22Rv1 (cell line): Measurements from ENCODE around the gene DEPDC5.

Experiments
- ZFX ChIP-seq: fragments of 450-650 bp; IDR thresholded peaks from 2 replicates; pipeline ENCODE4 v1.6.1; 2017; ENCODE audit warnings: antibody characterized with exemption, borderline replicate concordance
- TF ChIP-seq, protein P1 (sequence below): fragments of 450-650 bp; IDR thresholded peaks from 2 replicates; pipeline ENCODE4 v1.5.1; 2017; ENCODE audit warnings: mild to moderate bottlenecking

DNA sequence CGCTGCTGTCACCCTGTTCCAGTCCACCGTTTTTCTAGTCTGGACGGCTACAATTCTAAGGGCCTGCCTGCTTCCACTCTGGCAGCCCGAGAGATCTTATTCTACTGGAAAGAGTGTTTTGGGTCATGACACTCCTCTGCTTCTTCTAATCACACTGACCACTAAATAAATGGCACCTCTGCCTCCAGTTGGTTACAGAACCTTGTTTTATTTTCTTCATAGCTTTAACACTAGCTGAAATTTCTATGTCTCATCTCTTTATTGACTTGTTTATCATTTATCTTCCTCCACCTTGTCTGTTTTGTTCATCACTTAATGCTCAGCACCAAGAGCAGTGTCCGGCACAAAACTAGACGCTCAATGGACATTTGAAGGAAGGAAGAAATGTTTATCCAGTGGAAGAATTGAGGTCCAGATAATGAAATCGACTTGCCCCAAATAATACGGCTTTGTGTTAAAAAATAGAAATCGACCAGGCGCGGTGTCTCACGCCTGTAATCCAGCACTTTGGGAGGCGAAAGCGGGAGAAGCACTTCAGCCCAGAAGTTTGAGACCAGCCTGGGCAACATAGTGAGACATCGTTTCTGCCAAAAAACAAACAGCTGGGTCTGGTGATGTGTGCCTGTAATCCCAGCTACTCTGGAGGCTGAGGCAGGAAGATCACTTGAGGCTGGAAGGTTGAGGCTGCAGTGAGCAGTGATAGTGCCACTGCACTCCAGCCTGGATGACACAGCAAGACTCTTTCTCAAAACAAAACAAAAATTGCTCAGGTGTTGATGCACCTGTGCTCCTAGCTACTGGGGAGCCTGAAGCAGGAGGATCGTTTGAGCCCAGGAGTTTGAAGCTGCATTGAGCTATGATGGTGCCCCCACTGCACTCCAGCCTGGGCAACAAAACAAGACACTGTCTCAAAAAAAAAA is 3.2 kb upstream of the DEPDC5 start:
- TF ChIP-seq, protein P1, sequence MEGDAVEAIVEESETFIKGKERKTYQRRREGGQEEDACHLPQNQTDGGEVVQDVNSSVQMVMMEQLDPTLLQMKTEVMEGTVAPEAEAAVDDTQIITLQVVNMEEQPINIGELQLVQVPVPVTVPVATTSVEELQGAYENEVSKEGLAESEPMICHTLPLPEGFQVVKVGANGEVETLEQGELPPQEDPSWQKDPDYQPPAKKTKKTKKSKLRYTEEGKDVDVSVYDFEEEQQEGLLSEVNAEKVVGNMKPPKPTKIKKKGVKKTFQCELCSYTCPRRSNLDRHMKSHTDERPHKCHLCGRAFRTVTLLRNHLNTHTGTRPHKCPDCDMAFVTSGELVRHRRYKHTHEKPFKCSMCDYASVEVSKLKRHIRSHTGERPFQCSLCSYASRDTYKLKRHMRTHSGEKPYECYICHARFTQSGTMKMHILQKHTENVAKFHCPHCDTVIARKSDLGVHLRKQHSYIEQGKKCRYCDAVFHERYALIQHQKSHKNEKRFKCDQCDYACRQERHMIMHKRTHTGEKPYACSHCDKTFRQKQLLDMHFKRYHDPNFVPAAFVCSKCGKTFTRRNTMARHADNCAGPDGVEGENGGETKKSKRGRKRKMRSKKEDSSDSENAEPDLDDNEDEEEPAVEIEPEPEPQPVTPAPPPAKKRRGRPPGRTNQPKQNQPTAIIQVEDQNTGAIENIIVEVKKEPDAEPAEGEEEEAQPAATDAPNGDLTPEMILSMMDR = no peak
- no peak for TF ChIP-seq ZFX
